ENCODE results near the gene PLA2R1.

The PLA2R1 gene

DNA sequence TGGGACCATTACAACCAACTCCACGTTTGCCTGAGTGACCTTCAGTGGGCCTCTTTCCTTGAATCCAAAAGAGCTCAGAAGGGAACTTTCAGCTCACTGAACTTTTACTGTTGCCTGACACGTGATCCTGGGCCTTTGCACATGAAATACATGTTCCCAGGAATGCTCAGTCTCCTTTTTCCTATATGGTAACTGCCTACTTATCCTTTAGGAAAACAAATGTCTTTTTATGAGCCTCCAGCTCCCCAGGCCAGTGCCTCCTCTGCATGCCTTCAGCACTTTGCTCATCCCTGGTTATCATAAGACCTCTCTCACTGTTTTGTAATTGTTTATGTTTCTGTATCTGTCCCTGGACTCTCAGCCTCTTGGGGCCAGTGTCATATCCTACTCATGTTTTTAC is 5.1 kb downstream of the PLA2R1 start:
- H3K4me3 ChIP-seq (replicated peaks; ENCODE audit: low read depth, low read length): no peak overlapping the region
- TF ChIP-seq, protein P1, sequence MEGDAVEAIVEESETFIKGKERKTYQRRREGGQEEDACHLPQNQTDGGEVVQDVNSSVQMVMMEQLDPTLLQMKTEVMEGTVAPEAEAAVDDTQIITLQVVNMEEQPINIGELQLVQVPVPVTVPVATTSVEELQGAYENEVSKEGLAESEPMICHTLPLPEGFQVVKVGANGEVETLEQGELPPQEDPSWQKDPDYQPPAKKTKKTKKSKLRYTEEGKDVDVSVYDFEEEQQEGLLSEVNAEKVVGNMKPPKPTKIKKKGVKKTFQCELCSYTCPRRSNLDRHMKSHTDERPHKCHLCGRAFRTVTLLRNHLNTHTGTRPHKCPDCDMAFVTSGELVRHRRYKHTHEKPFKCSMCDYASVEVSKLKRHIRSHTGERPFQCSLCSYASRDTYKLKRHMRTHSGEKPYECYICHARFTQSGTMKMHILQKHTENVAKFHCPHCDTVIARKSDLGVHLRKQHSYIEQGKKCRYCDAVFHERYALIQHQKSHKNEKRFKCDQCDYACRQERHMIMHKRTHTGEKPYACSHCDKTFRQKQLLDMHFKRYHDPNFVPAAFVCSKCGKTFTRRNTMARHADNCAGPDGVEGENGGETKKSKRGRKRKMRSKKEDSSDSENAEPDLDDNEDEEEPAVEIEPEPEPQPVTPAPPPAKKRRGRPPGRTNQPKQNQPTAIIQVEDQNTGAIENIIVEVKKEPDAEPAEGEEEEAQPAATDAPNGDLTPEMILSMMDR (IDR thresholded peaks at IDR 0.05; ENCODE audit: low read depth, low read length, missing control alignments): no peak
- no peak for DNase-seq (ENCODE audit: extremely low read depth, low read depth)

DNA sequence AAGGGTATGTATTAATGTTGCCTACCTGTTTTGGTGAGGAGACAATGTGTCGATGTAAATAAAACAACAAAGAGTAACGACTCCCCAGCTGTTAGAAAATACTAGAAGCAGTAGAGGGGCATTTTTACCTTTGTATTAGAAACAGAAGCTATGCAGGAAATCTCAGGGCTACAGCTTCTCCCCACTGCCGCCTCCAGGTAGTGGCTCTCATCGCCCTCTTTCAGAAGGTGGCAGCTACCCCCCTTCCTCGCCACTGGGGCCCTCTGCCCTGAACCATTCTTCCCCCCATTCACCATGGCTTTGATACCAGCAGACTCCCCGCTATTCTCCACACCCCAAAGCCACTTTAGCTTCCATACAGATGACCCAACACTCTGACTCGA is 6.7 kb downstream of the PLA2R1 start:
- no peak overlapping the region for H3K4me3 ChIP-seq (replicated peaks; ENCODE audit: low read depth, low read length)
- no peak for DNase-seq (ENCODE audit: extremely low read depth, low read depth)
- TF ChIP-seq, protein P1 (IDR thresholded peaks at IDR 0.05; ENCODE audit: low read depth, low read length, missing control alignments): no peak

DNA sequence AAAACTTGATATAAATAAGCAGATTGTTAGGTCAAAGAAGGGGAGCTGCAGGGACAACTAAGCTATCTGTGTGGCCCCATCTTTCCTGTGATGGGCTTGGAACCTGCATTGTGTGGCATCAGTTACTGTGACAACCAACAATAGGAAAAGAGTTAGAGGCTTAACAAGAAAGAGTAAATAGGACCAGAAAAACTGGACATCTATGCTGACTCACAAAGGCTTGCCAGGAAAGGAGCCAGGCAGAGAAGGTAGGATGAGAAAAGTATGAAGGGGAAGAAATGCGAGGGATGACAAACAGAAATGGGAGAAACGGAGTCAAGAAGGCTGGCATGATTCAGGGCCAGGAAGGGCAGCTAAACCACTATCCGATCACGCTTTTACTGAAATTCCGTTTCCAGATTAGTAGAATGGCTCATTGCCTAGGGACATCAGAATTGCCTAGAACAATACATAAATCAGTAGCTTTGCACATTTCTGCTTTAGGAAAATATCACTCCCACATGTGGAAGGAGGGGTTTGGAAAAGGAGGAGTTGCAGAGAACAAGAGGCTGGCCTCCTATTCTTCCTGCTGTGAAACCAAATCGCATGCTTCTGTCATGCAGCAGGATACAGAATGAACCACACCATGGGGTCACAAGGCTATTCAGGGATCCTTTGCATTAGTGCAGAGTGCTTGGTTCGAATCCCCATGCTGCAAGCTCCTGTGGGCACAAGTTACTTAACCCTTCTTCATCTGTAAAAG is 7.3 kb downstream of the PLA2R1 start:
- peak; percentile 56 for DNase-seq (ENCODE audit: extremely low read depth, low read depth)
- H3K4me3 ChIP-seq (replicated peaks; ENCODE audit: low read depth, low read length): no peak overlapping the region
- TF ChIP-seq, protein P1 (IDR thresholded peaks at IDR 0.05; ENCODE audit: low read depth, low read length, missing control alignments): no peak

DNA sequence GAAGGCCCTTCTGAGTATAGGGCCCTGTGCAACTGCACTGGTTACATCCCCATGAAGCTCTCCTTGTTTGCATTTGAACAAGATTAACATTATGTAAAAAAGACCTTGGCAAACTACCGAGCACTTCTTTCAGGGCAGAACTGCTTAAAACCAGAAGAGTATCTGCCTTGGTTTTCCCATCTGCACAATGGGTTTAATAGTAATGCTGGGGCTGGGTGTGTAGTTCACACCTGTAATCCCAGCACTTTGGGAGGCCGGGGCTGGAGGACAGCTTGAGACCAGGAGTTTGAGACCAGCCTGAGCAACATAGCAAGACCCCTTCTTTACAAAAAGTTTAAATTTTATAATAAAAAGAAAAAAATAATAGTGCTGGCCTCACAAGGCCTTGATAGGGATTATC is 8.5 kb downstream of the PLA2R1 start:
- DNase-seq (ENCODE audit: extremely low read depth, low read depth): no peak
- TF ChIP-seq, protein P1 (IDR thresholded peaks at IDR 0.05; ENCODE audit: low read depth, low read length, missing control alignments): no peak
- no peak overlapping the region for H3K4me3 ChIP-seq (replicated peaks; ENCODE audit: low read depth, low read length)

DNA sequence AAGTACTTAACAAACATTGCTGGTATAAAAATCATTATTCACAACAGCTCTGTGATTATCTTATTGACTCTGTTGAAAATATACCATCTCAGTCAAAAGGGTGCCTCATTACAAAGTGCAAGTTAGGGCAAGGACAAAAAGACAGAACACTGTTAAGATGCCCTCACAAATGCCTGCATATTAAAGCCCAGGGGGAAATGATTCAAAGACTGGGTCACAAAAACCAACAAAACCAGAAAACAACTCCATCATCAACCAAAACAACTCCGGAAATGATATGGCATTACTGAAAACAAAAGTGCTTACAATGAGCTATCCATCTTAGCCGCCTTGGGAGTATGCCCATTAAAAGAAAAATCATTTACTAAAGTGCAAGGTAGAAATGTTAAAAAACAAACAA is 9.9 kb downstream of the PLA2R1 start:
- DNase-seq (ENCODE audit: extremely low read depth, low read depth): no peak
- no peak overlapping the region for H3K4me3 ChIP-seq (replicated peaks; ENCODE audit: low read depth, low read length)
- TF ChIP-seq, protein P1 (IDR thresholded peaks at IDR 0.05; ENCODE audit: low read depth, low read length, missing control alignments): no peak

DNA sequence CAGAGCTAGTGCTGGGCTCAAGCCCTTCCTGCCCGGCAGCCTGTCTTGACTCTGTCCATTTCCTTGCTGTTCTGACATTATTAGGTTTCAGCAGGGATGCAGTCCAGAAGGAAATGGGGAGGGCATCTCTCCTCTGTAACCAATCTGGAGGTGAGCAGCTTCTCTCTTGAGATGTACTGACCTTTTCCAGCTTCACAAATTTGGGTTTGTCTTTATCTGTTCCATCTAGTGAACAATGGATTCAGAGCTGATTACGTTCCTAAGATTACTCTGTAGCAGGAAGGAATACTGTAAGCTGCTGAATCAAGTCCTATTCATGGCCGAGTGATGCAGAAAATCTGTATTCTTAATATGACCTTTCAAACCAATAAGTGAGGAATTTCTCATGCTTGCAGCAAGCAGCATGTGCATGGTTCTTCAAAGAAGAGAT is 11.0 kb downstream of the PLA2R1 start:
- TF ChIP-seq, protein P1 (IDR thresholded peaks at IDR 0.05; ENCODE audit: low read depth, low read length, missing control alignments): no peak
- DNase-seq (ENCODE audit: extremely low read depth, low read depth): no peak
- no peak overlapping the region for H3K4me3 ChIP-seq (replicated peaks; ENCODE audit: low read depth, low read length)

DNA sequence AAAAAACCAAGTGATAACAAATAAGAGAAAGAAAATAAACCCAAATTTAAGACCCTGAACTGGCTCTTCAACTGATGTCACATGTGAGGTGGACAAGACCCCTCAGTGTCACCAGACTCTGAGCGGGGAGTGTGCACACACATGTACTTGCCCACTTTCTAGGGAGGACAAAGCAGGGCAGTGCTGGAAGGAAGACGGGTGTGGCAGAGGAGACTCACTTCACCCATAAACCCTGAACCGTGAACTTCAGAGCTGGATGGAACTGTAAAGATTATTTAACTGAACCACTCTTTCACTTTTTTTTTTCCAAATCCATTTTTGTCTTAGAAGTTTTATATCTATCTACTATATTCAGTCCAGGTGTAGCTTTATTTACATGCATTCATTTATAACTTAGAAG is 12.3 kb downstream of the PLA2R1 start:
- no peak overlapping the region for H3K4me3 ChIP-seq (replicated peaks; ENCODE audit: low read depth, low read length)
- TF ChIP-seq, protein P1 (IDR thresholded peaks at IDR 0.05; ENCODE audit: low read depth, low read length, missing control alignments): no peak
- no peak for DNase-seq (ENCODE audit: extremely low read depth, low read depth)
